OCI-LY3 (cell line): ENCODE measurements around the gene KLHL36.
A peak's percentile ranks its signal among the peaks of the same experiment; 100 is the strongest.

Experiments
- H2AFZ ChIP-seq: fragments of 200-600, 300-600 bp; shearing (Covaris generic); 2 replicates; pipeline ENCODE4 v1.6.0; 2014; ENCODE audit warnings: antibody characterized with exemption, low read depth, low read length
- H3K27ac ChIP-seq: fragments of 200-600, 300-600 bp; sonication (generic); 2 replicates; pipeline ENCODE4 v1.5.1; 2014; ENCODE audit warnings: mild to moderate bottlenecking, low read length, moderate library complexity, mixed read lengths
- H3K27me3 ChIP-seq: fragments of 200-600, 300-600 bp; sonication (generic); 2 replicates; pipeline ENCODE4 v1.6.1; 2014; ENCODE audit warnings: low read depth, low read length, mixed read lengths
- H3K36me3 ChIP-seq: fragments of 200-600, 300-600 bp; sonication (generic); replicated peaks from 2 replicates; pipeline ENCODE3; 2014; ENCODE audit warnings: low read depth, low read length, mixed read lengths
- H3K4me1 ChIP-seq: fragments of 300-600, 200-600 bp; sonication (generic); 2 replicates; pipeline ENCODE4 v1.6.1; 2014; ENCODE audit warnings: low read length, mixed read lengths
- H3K4me2 ChIP-seq: fragments of 200-600, 300-600 bp; sonication (generic); 2 replicates; pipeline ENCODE4 v1.6.1; 2014; ENCODE audit warnings: low read length, mixed read lengths
- H3K4me3 ChIP-seq: fragments of 300-600, 200-600 bp; sonication (generic); 2 replicates; pipeline ENCODE4 v1.5.1; 2014; ENCODE audit warnings: antibody characterized with exemption, mild to moderate bottlenecking, low read length, moderate library complexity
- H3K79me2 ChIP-seq: fragments of 300-600, 200-600 bp; shearing (Covaris generic); 2 replicates; pipeline ENCODE4 v1.6.1; 2014; ENCODE audit warnings: mild to moderate bottlenecking, low read length, mixed read lengths
- H3K9ac ChIP-seq: fragments of 300-600, 200-600 bp; shearing (Covaris generic); 2 replicates; pipeline ENCODE4 v1.6.0; 2014; ENCODE audit warnings: mild to moderate bottlenecking, low read length, moderate library complexity
- H3K9me3 ChIP-seq: fragments of 200-600, 300-600 bp; shearing (Covaris generic); 2 replicates; pipeline ENCODE4 v1.6.1; 2014; ENCODE audit warnings: low read length, mixed read lengths; ENCODE audit not compliant: insufficient read depth
- H4K20me1 ChIP-seq: fragments of 200-600, 300-600 bp; sonication (generic); 2 replicates; pipeline ENCODE4 v1.6.1; 2016; ENCODE audit warnings: low read length, mixed read lengths; ENCODE audit not compliant: insufficient read depth
- CTCF ChIP-seq: fragments of 200-600, 300-600 bp; sonication (generic); IDR thresholded peaks from 2 replicates; pipeline ENCODE4 v1.5.1; 2014; ENCODE audit warnings: antibody characterized with exemption, low read length, low read depth
- EZH2phosphoT487 ChIP-seq: fragments of 200-600 bp; shearing (Covaris generic); IDR thresholded peaks from 2 replicates; pipeline ENCODE4 v1.6.1; 2018; ENCODE audit warnings: antibody characterized with exemption, mixed run types, low read depth

Gene KLHL36

DNA sequence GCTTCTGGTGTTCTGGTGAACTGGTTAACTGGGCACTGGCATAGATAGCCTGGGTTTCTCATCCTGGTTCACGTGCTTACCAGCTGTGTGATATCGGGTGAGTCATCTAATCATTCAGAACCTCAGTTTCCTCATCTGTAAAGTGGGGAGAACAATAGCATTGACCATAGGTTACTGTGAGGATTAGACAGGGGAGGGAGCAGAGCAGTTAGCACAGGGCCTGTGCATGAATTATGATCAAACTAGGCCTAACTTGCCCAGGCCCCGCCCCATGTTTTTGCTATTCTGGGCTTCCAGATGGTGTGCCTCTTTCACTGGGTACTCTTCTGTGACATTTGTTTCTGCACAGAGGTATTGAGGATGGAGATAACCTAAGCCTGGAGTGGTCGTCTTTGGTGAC lies 4.6 kb upstream of the KLHL36 start:
- Histone ChIP-seq H3K9me3 (no peaks in the 10 kb centered on the region), H4K20me1 (no peaks in the 10 kb centered on the region), H3K27me3 (peaks cover 35% of the 10 kb centered on the region), H3K27ac (no peak overlapping the region), H3K4me3 (no peak overlapping the region), H3K9ac (no peak overlapping the region), H2AFZ (no peak overlapping the region), H3K4me2 (no peak overlapping the region), H3K79me2 (no peaks in the 10 kb centered on the region), H3K36me3 (no peaks in the 10 kb centered on the region), H3K4me1 (peaks cover 26% of the 10 kb centered on the region)
- no peak for TF ChIP-seq CTCF
- no peak for TF ChIP-seq EZH2phosphoT487

GRCh38 chr16:84648595-84649510 lies 542 bp downstream of the KLHL36 start:
- TF ChIP-seq EZH2phosphoT487 (no peak), CTCF (no peak)
- Histone ChIP-seq H3K4me2 (peak overlapping the region; percentile 82), H2AFZ (no peak overlapping the region), H3K79me2 (0 out of 2 replicates have a peak, but pooled peaks cover 4% of the 10 kb centered on the region), H3K27ac (no peak overlapping the region), H3K9ac (peak overlapping the region; percentile 54), H3K27me3 (peaks cover 24% of the 10 kb centered on the region), H3K4me3 (peak overlapping the region; percentile 94), H3K4me1 (peaks cover 10% of the 10 kb centered on the region), H3K9me3 (no peaks in the 10 kb centered on the region), H3K36me3 (peaks cover 4% of the 10 kb centered on the region), H4K20me1 (no peaks in the 10 kb centered on the region)

DNA sequence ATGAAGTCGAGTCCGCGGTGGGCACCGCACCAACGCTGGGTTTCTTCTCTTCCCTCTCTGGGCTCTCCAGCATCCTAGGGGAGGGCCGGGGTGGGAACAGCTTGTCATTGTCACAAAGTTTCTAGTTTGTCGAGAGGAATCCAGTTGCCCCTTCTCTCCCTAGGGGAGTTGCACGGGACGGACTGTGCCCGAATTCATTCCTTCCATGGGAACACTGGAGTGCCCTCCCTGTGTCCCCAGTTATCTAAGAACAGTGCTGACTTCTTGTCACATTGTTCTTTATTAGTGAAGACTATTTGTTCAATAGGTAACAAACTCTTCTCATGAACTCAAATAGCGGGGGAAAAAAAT lies 1.2 kb downstream of the KLHL36 start:
- peak overlapping the region; percentile 82 for H3K4me2 ChIP-seq
- H3K9me3 ChIP-seq: no peaks in the 10 kb centered on the region
- TF ChIP-seq EZH2phosphoT487 (no peak), CTCF (no peak)
- peaks cover 4% of the 10 kb centered on the region for H3K36me3 ChIP-seq
- 0 out of 2 replicates have a peak, but pooled peaks cover 4% of the 10 kb centered on the region for H3K79me2 ChIP-seq
- peak overlapping the region; percentile 94 for H3K4me3 ChIP-seq
- peaks cover 21% of the 10 kb centered on the region for H3K27me3 ChIP-seq
- no peak overlapping the region for H3K9ac ChIP-seq
- H3K27ac ChIP-seq: no peak overlapping the region
- H2AFZ ChIP-seq: no peak overlapping the region
- H3K4me1 ChIP-seq: peaks cover 10% of the 10 kb centered on the region
- H4K20me1 ChIP-seq: no peaks in the 10 kb centered on the region

DNA sequence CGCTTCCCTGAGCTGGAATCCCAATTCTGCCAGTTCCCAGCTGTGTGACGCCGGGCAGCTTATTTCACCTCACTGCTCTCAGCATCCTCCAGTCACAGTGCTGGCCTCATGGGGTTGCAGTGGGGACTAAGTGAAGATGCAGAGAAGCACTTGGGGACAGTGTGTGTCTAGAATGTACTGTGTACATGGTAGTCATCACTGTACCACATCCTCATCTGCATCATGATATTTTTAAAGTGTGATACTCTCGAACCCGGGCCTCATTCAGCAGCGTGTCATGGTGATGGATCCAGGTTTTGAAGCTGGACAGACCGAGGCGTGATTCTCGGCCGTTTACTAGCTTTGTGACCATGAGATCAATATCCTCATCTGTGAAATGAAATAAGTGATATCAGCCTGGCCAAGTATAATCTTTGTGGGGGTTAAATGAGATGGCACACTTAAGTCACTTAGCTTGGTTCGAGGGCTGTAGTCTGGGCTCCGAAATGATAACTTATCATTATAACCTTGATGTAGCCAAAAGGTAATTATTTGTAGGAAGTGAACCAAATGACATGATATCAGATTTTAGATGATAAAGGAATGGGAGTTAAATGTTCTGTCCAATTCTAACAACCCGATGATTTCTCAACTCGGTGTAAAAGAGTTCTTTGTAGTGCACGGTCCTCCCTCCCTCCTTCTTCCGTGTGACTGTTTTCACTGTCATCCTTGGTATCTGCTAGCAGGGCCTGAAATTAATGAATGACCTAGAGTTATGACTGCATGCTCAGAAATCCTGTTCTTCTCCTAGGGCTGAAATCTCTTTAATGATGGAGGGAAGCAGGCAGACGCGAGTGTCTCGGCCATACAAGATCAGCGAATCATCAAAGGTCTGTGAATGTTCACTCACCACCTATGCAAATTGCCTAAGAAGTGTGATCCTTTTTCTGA lies 2.0 kb downstream of the KLHL36 start:
- Histone ChIP-seq H3K27me3 (peaks cover 13% of the 10 kb centered on the region), H3K9me3 (no peaks in the 10 kb centered on the region), H3K27ac (no peak overlapping the region), H3K36me3 (peaks cover 4% of the 10 kb centered on the region), H3K4me3 (no peak overlapping the region), H2AFZ (no peak overlapping the region), H3K79me2 (0 out of 2 replicates have a peak, but pooled peaks cover 4% of the 10 kb centered on the region), H3K4me1 (peaks cover 10% of the 10 kb centered on the region), H4K20me1 (no peaks in the 10 kb centered on the region), H3K9ac (no peak overlapping the region), H3K4me2 (no peak overlapping the region)
- TF ChIP-seq CTCF (no peak), EZH2phosphoT487 (no peak)
